ENCODE results near the gene NIN.
"Not testable (repeated sequence)": the region's sequence is repeated elsewhere in the genome, so short reads cannot be mapped to it uniquely, and the experiment has no call there.

The NIN gene

GRCh38 chr14:50822501-50823042 lies 8.4 kb downstream of the NIN start:
- peak overlapping the region; percentile 94 for H3K27ac ChIP-seq
- TF ChIP-seq, protein P1, sequence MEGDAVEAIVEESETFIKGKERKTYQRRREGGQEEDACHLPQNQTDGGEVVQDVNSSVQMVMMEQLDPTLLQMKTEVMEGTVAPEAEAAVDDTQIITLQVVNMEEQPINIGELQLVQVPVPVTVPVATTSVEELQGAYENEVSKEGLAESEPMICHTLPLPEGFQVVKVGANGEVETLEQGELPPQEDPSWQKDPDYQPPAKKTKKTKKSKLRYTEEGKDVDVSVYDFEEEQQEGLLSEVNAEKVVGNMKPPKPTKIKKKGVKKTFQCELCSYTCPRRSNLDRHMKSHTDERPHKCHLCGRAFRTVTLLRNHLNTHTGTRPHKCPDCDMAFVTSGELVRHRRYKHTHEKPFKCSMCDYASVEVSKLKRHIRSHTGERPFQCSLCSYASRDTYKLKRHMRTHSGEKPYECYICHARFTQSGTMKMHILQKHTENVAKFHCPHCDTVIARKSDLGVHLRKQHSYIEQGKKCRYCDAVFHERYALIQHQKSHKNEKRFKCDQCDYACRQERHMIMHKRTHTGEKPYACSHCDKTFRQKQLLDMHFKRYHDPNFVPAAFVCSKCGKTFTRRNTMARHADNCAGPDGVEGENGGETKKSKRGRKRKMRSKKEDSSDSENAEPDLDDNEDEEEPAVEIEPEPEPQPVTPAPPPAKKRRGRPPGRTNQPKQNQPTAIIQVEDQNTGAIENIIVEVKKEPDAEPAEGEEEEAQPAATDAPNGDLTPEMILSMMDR (IDR thresholded peaks at IDR 0.05): no peak
- H3K36me3 ChIP-seq: peaks cover 14% of the 10 kb centered on the region
- peak overlapping the region; percentile 56 to 57 for H3K4me3 ChIP-seq (ENCODE audit: low read depth in 1 of 2, low read length in 1 of 2)
- no peaks in the 10 kb centered on the region for H3K27me3 ChIP-seq
- H3K4me1 ChIP-seq (ENCODE audit: control insufficient read depth in 1 of 2, insufficient read depth in 1 of 2, low read depth in 1 of 2, low read length in 1 of 2): peaks cover 90 to 94% of the 10 kb centered on the region in 2 experiments
- no peaks in the 10 kb centered on the region for H3K9me3 ChIP-seq

DNA sequence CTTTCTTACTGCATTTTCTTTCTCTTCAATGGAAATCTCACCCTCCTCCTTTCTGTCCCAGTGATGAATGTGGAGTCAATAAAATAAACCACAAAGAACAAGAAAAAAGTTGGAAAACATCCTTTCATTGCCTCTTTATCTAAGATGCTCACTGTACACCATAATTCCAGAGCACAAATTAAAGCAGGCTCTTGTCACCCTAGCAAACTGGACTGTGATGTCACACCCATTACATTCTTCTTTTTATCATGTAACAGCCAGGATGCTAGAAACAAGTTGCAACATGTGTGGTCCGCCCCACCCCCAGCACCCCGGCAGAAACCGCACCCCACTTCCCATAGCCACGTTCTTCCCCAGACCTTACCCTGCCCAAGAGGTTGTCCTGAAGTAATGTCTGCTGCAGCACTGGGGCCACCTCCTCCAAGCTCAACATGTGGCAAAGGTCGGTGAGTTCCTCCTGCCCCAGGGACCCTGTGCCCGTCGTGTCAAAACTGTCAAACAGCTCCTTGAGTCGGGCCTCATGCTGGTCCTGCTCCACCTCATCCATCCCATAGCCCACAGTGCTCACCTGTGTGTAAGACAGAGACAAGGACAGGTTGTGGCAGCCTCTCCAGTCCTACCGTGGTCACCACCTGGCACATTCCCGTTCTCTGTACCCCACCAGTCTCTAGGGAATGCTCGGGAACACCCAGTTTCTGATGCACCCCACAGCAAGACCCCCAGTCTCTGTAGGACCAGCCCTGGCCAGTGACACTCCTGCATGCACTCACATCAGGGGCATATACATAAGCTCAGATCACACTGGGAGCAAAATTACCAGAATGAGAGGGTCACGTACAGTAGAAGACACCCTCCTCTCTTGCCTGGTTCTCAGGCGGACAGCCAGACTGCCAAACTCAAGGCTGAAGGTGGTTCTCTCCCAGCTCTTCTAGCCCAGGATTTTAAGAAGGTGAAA lies 9.2 kb downstream of the NIN start:
- peak overlapping the region; percentile 94 for H3K27ac ChIP-seq
- TF ChIP-seq, protein P1 (IDR thresholded peaks at IDR 0.05): peak; percentile 25
- H3K9me3 ChIP-seq: no peaks in the 10 kb centered on the region
- H3K27me3 ChIP-seq: no peaks in the 10 kb centered on the region
- peaks cover 11% of the 10 kb centered on the region for H3K36me3 ChIP-seq
- H3K4me3 ChIP-seq (ENCODE audit: low read depth in 1 of 2, low read length in 1 of 2): peak overlapping the region; percentile 56 to 57
- peaks cover 88 to 94% of the 10 kb centered on the region in 2 experiments for H3K4me1 ChIP-seq (ENCODE audit: control insufficient read depth in 1 of 2, insufficient read depth in 1 of 2, low read depth in 1 of 2, low read length in 1 of 2)

DNA sequence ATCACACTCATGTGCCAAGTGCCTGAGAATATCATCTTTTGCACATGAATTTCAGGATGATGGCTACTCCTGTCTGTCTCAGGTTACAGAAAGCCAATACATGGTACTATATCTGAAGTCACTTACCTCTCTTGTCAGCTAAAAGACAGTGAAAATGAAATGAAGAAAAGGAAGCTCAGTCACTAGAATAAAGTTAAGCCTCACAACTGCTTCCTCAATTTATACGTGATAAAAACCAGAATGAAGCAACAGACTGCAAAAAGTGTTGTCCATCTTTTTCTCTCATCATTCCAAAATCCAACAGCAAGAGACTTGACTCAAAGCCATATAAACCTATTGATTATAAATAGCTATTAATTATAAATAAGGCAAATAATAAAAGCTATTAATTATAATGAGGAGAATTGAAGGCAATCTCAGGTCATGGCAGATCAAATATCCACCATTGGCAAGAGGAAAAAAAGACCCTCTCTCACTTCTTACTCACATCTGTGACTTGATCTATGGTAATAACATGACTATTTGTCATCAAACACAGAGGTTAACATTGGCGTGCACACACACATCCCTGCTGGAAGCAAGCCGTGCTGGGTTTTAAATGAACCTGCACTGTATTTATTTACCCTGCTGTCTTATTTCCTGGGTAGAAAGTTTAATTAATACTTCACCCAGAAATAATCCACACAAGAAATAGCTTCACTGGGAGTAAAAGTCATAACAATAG lies 10.0 kb downstream of the NIN start:
- Histone ChIP-seq H3K4me3 (ENCODE audit: low read depth in 1 of 2, low read length in 1 of 2) (peak overlapping the region; percentile 56 to 57), H3K4me1 (ENCODE audit: control insufficient read depth in 1 of 2, insufficient read depth in 1 of 2, low read depth in 1 of 2, low read length in 1 of 2) (peaks cover 88 to 95% of the 10 kb centered on the region in 2 experiments), H3K36me3 (peaks cover 5% of the 10 kb centered on the region), H3K27me3 (no peaks in the 10 kb centered on the region), H3K9me3 (no peaks in the 10 kb centered on the region), H3K27ac (peak overlapping the region; percentile 94)
- TF ChIP-seq, protein P1 (IDR thresholded peaks at IDR 0.05): no peak

DNA sequence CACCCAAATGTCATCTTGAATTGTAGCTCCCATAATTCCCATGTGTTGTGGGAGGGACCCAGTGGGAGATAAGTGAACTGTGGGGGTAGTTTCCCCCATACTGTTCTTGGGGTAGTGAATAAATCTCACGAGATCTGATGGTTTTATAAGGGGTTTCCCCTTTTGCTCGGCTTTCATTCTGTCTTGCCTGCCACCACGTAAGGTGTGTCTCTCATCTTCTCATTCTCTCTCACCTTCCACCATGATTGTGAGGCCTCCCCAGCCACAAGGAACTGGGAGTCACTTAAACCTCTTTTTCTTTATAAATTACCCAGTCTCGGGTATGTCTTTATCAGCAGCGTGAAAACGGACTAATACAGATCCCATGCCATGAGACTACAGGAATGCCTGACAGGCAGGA lies 11.7 kb downstream of the NIN start:
- Histone ChIP-seq H3K4me1 (ENCODE audit: control insufficient read depth in 1 of 2, insufficient read depth in 1 of 2, low read depth in 1 of 2, low read length in 1 of 2) (peaks cover 85 to 95% of the 10 kb centered on the region in 2 experiments), H3K27ac (peak overlapping the region; percentile 94)
- H3K27me3 ChIP-seq; H3K4me3 ChIP-seq (ENCODE audit: low read depth in 1 of 2, low read length in 1 of 2); H3K9me3 ChIP-seq; H3K36me3 ChIP-seq: not testable (repeated sequence)

DNA sequence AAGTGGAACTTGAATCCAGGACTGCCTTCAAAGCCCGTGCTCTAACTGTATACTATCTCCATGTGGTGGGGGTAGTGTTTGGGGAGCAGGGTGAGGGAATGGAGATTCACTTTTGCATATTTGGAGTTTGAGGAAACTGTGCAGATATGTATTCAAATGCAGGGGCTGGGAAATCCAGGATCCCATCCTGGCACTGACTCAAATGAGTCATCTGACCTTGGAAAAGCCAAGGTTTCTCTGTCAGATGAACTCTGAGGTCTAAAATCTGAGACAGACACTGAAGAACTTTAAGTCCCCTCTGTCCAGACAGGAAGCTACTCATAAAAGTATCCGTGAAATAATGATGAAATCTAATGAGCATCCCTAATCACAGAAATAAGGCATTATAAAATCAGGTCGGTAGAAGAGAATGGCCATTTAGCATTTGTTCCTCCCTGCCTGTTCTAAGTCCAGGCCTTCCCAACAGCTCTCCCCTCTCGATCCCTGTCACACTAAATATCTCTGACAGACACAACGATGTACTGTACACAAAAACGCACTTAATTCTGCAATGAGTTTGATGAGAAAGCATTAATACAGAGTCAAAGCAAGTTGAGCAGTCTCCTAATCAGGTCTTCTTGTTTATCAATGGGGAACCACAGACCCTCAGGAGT lies 14.4 kb downstream of the NIN start:
- H3K27ac ChIP-seq: peak overlapping the region; percentile 89

GRCh38 chr14:50815526-50815925 lies 15.4 kb downstream of the NIN start:
- H3K36me3 ChIP-seq; H3K9me3 ChIP-seq; H3K27me3 ChIP-seq; H3K4me3 ChIP-seq (ENCODE audit: low read depth in 1 of 2, low read length in 1 of 2): not testable (repeated sequence)
- peaks cover 82 to 94% of the 10 kb centered on the region in 2 experiments for H3K4me1 ChIP-seq (ENCODE audit: control insufficient read depth in 1 of 2, insufficient read depth in 1 of 2, low read depth in 1 of 2, low read length in 1 of 2)
- peak overlapping the region; percentile 89 for H3K27ac ChIP-seq

More for the DNA sequence above, 14.4 kb downstream of the NIN start:
- TF ChIP-seq, protein P1 (IDR thresholded peaks at IDR 0.05): no peak
- Histone ChIP-seq H3K4me3 (ENCODE audit: low read depth in 1 of 2, low read length in 1 of 2) (no peak overlapping the region), H3K9me3 (no peaks in the 10 kb centered on the region), H3K36me3 (peaks cover 5% of the 10 kb centered on the region), H3K4me1 (ENCODE audit: control insufficient read depth in 1 of 2, insufficient read depth in 1 of 2, low read depth in 1 of 2, low read length in 1 of 2) (peaks cover 84 to 94% of the 10 kb centered on the region in 2 experiments), H3K27me3 (no peaks in the 10 kb centered on the region)

DNA sequence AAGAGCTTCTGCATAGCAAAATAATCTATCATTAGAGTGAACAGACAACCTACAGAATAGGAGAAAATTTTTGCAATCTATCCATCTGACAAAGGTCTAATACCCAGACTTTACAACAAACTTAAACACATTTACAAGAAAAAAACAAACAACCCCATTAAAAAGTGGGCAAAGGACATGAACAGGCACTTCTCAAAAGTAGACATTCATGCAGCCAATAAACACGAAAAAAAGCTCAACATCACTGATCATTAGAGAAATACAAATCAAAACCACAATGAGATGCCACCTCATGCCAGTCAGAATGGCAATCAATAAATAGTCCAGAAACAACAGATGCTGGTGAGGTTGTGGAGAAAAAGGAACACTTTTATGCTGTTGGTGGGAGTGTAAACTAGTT lies 15.9 kb downstream of the NIN start:
- not testable (repeated sequence) for H3K9me3 ChIP-seq; H3K27me3 ChIP-seq; H3K4me3 ChIP-seq (ENCODE audit: low read depth in 1 of 2, low read length in 1 of 2); H3K36me3 ChIP-seq
- peak overlapping the region; percentile 89 for H3K27ac ChIP-seq
- H3K4me1 ChIP-seq (ENCODE audit: control insufficient read depth in 1 of 2, insufficient read depth in 1 of 2, low read depth in 1 of 2, low read length in 1 of 2): peaks cover 77 to 92% of the 10 kb centered on the region in 2 experiments
